C1 segment of cervical spinal cord (tissue), 14 donors: ENCODE measurements around the gene LYRM4.

ENCODE experiments used
- DNase-seq, 14 donors: peaks; one replicate each; lab custom pipeline; 2025; lab: John Stamatoyannopoulos, UW

Gene LYRM4

GRCh38 chr6:5260661-5261544 lies at the start of gene LYRM4, which contains the start of gene FARS2:
TSS of gene LYRM4 (minus strand) at chr6:5260950. CDS start at chr6:5260733, 217 bp downstream.
TSS of gene FARS2 (plus strand) at chr6:5261513.
- peak; percentile 81 to 99 (median 95) for DNase-seq

DNA sequence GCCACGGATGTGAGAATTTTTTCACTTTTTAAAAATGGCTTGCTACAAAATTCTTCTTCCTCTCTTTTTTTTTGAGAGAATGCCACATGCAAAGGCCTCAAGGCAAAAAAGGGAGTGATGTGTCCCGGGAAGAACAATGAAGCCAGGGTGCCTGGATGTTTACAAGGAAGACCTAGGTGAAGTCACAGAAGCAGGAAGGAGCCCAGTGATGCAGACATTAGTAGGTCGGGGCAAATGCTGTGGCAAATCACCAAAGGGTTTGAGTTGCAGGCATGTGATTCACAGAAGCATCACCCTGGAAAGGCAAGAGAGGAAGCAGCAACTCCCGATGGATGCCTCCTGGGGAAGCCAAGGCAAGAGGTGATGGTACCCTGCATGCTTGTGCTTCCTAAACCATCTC lies 47.3 kb upstream of the LYRM4 start:
- no peak for DNase-seq

- DNase-seq, result no peak
These were observed 46.3 kb upstream of the LYRM4 start for GRCh38 chr6:5307058-5307457.

GRCh38 chr6:5305968-5306626 lies 45.3 kb upstream of the LYRM4 start:
- DNase-seq, result no peak

- peak in 2 of 14 donors; percentile 3 to 83 for DNase-seq
These were observed 42.9 kb upstream of the LYRM4 start for GRCh38 chr6:5303682-5304081.

- peak in 2 of 14 donors; percentile 7 to 78 for DNase-seq
These were observed 42.4 kb upstream of the LYRM4 start for GRCh38 chr6:5302995-5303622.

GRCh38 chr6:5302220-5302946 lies 41.6 kb upstream of the LYRM4 start:
- peak in 2 of 14 donors; percentile 17 to 53 for DNase-seq

DNA sequence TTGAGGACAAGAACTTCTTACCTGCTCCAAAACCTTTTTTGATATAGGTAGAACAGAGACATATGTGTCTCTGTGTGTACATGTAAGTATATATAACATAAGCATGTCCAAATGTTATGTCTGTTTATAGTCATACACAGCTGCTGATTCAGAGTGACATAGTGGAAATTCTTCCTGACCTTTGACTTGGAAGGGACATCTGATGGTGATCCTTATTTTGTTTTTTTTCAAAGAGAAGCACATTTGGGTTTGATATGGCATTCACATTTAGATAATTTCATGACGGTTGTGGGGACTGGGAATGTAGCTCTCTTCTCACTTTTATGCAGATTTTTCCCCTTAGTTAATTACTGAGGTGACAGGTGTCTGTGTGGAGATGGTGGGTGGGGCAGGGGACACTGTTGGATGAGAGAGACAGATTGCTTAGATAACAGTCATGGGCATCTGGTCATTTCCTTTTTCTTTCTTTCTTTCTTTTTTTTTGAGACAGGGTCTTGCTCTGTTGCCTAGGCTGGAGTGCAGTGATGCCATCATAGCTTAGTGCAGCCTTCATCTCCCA lies 39.5 kb upstream of the LYRM4 start:
- DNase-seq, result no peak

- no peak for DNase-seq
These were observed 34.9 kb upstream of the LYRM4 start for GRCh38 chr6:5295623-5296022.

DNA sequence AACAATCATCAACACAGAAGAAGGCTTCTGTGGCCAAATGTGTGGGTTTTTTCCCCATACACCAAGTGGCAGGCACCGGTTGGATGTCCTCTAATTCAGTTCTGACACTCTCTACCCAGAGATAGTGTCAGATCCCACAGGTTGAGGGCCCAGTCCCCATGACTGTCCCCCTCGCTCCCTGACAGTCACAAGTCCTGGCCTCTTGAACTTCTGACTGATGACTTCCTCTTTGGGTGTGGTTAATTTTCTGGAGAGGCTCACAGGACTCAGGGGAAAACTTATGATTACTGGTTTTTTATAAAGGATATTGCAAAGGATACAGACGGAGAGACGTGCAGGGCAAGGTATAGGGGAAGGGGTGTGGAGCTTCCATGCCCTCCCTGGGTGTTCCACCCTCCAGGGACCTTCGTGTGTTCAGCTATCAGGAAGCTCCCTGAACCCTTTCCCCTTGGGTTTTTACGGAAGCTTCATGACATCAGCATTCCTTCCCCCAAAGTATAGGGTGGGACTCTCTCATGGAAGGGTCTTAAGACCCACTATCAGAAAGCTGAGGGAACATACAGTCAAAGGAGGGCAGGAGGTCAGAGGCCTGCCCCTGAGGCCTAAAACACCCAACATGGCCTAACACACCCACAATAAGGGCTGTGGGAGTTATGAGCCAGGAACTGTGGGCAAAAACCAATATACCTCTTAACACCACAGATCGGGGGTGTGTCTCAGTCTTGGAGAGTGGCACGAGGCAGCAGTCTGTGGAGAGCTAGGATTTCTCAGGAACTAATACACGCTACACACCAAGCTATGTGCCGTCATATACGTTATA lies 33.9 kb upstream of the LYRM4 start:
- no peak for DNase-seq

DNA sequence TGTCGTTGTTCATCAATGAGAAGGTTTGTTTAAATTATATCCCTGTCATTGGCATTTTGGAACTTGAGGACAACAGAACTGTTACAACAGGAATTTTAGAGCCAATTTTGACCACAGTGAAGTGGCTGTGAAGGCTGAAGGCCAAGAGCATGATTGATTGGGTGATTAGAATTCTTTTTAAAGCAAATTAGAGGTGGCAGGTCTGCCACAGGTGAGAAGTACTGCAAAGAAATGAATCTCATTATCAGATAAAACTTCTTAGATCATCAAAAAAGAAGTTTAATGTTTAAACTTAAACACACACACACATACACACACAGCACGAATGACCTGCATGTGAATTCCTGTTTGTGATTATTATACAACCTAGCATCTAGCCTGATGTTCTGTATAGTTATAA lies 32.9 kb upstream of the LYRM4 start:
- no peak for DNase-seq

DNA sequence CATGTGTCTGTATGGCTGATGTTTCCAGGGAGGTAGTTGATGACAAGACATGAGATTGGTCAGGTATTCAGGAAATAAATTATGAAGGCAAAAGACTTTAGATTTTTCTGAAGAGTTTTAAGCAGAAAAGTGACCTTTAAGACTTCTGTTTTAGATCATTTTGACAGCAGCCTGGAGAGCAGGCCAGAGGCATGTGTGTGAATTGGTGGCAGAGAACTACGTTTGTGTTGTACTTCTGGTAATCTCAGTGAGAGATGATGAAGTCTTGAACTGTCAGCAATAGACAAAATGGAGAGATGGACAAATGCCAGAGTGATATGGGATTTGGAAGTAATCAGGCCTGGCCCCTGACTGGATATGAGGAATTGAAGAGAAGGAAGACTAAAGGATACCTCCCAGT lies 31.4 kb upstream of the LYRM4 start:
- DNase-seq, result no peak

GRCh38 chr6:5290500-5290899 lies 29.8 kb upstream of the LYRM4 start:
- no peak for DNase-seq

GRCh38 chr6:5290097-5290496 lies 29.3 kb upstream of the LYRM4 start:
- DNase-seq, result no peak

DNA sequence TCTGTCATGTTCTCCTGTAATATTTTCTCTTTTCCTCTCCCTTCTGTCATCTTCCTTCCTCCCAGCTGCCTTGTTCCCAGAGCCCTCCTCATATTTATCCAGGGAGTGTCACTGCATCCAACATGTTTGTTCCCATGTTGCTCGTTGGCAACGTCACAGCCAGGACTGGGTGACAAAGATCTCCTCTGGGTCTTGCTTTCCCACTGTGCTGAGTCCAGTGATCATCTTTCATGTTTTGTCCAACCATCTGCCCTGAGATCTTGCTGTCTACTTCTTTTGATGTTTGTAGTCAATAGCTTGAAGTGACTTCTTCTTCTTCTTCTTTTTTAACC lies 27.2 kb upstream of the LYRM4 start:
- DNase-seq, result no peak

- DNase-seq, result no peak
These were observed 26.6 kb upstream of the LYRM4 start for GRCh38 chr6:5287205-5287965.

GRCh38 chr6:5286780-5287179 lies 26.0 kb upstream of the LYRM4 start:
- no peak for DNase-seq

- no peak for DNase-seq
These were observed 24.8 kb upstream of the LYRM4 start for GRCh38 chr6:5285526-5285925.

DNA sequence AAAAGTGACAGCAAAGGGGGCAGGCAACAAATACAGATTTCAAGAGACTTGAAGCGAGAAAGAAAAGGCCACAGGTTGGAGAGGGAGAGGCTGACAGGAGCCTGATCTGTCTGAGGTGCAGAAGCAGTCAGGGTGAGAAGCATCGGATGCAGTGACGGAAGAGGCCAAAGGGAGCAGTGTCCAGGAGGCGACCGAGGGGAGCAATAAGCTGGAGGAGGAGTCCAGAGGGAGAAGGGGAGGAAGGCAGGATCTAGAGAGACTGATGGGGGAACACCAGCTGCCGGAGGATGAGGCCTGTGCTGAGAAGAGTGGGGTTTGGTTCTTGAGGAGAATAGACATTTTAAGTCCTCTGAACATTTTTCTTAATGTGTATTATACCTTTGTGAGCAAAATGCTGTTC lies 24.3 kb upstream of the LYRM4 start:
- no peak for DNase-seq

DNA sequence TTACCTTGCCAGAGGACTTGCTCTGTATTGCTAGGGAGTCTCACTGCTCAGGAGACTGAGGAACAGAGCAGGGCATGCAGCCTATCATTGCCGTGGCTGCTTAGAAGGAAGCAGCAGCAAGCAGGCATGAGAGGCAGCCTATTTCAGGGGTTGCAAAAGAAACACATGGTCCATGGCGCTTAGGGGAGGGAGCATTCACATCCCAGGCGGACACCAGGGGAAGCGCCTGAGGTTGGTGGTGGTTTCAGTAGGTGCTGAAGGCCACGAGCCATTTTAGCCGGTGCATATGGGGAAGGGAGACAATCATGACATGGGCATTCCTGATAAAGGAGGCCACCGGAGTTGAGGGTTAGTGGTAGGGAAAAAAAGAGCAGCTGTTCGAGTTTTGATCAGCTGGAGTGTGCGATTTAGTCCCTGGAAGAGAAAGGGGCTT lies 21.5 kb upstream of the LYRM4 start:
- DNase-seq, result no peak
